ENCODE measurements around the gene ELAVL1.

The ELAVL1 gene

GRCh38 chr19:7910321-7911161, 94.9 kb downstream of the ELAVL1 start:
- no peak for DNase-seq (ENCODE audit: low spot score)

GRCh38 chr19:7909471-7910067, 95.9 kb downstream of the ELAVL1 start:
- DNase-seq (ENCODE audit: low spot score): no peak

- no peak for DNase-seq (ENCODE audit: low spot score)
Observed at GRCh38 chr19:7908742-7909461, 96.5 kb downstream of the ELAVL1 start.

All from D341Med (cell line).